IPS-18c (cell line): ENCODE data around the gene CCL7.
"Not testable (repeated sequence)": the region's sequence is repeated elsewhere in the genome, so short reads cannot be mapped to it uniquely, and the experiment has no call there.

ENCODE experiments used
- H3K4me3 ChIP-seq: 2 replicates; pipeline ENCODE4 v1.7.0; 2013; ENCODE audit warnings: low read depth, mild to moderate bottlenecking, low read length, moderate library complexity; ENCODE audit not compliant: insufficient read depth
- H3K9me3 ChIP-seq: one replicate; pipeline ENCODE4 v1.6.1; 2013; ENCODE audit warnings: mild to moderate bottlenecking, low read length, moderate library complexity; ENCODE audit not compliant: control insufficient read depth, insufficient read depth

The CCL7 gene

DNA sequence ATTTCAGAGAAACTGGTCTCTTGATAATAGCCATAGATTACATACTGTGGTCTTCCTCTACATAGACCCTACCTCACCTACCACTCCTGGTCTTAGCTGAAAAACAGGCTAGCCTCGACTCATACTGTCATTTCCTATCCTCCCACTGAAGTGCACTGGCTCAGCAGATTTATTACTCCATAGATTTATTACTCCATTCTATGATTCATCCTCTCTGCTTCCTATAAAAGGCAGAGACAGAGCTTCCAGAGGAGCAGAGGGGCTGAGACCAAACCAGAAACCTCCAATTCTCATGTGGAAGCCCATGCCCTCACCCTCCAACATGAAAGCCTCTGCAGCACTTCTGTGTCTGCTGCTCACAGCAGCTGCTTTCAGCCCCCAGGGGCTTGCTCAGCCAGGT is at the start of gene CCL7:
CCL7 (plus strand) TSS at position 253 of the 400 bp plus-strand sequence; CDS start at position 323, 70 bp downstream.
- no peak within 1 kb of the TSS for H3K4me3 ChIP-seq

DNA sequence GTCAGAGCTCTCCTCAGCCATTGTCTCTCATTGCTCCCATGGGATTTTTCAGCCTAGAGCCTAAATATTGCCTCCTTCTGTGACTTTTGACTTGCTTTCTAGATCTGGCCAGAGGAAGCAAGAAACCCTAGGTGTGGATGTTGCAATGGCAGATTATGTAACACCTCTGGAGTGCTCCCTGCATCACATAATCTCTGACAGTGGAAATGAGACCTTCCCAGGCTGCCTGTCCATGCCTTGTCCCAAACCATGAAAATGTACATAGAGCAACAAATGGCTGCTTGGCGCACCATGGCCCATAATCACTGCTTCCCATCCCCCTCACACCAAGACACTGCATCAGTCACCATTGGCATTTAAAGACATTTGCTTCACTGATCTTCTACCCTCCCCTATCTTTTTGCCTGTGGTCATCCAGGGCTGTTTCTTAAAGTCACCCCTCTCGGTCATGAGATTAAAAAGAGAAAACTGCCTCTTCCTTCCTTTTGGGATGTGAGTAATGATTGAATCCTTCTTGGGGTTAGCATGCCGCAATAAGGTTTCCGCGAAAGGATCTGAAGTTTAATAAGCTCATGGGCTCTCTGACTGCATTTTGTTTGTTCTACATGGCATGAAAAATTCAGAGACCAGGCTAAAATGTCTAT is 49.1 kb upstream of the CCL7 start:
- Histone ChIP-seq H3K4me3 (no peak overlapping the region), H3K9me3 (no peaks in the 10 kb centered on the region)

More for the DNA sequence above, at the start of gene CCL7:
- peaks cover 2% of the 10 kb centered on the region for H3K9me3 ChIP-seq

DNA sequence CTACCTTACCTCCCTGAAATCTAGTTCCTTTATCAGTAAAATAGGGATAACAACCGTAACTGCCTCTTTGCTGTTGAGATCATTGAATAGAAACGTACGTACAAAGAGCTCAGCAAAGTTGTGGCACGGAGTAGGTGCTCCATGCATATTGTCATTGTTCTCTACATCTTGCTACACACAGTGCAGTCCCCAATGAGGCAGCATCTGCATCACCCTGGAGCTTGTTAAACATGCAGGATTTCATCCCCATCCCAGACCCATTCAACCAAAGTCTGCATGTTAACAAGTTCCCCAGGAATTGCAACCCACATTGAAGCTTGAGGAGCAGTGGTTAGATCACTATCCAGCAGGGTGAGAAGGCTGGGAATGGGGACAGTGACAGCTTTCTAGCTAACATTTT is 48.6 kb upstream of the CCL7 start:
- H3K9me3 ChIP-seq = no peaks in the 10 kb centered on the region
- H3K4me3 ChIP-seq = no peak overlapping the region

DNA sequence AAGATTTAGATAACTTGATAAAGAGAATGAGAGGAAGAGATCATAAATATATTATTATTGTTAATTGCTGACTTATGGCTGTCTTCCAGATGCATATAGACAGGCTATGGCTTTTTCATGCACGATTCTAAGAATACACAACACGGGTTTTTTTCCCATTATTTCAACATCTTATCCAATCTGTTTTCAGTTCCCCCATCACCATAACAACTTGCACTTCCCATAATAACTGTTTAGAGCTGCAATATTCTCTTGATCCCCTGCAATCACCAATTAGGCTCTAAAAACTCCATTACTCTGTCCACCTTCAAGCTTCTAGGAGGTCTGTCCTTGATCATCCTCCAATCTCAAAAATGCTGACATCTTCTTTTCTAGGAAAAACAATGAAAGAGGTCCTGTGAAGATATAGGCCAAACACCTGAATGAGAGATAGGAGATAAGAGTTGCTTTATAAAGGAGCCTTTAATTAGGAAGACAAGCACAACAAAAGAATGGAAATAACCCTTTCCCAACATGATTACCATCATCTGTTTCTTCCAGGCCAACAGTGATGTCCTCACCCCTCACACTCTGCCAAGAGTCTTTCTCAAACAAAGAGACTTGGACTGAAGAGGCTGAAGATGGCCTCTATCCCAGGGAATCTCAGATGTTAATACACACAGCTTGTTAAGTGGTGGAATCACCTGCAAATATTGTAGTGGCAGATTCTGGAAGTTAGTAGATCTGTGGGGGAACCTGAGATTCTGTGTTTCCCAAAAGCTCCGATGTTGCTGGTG is 47.1 kb upstream of the CCL7 start:
- Histone ChIP-seq H3K9me3 (no peaks in the 10 kb centered on the region), H3K4me3 (no peak overlapping the region)

DNA sequence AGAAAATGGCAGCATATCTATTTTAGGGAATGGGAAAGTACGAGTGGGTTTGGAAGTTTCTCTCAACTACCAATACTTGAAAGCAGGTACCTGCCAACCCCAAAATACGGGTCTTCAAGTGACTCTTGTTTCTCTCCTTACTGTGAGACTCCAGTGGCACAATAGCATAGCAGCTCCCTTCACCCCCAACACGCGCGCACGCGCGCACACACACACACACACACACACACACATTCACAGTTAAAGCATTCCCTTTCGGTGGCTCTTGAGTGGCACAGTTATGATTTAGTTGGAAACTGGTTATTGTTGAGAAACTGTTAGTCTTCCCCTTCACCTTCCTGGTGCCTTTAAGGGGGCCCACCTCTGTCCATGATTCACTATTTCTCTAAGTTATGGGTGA is 45.0 kb upstream of the CCL7 start:
- H3K9me3 ChIP-seq = peaks cover 8% of the 10 kb centered on the region
- H3K4me3 ChIP-seq = no peak overlapping the region

DNA sequence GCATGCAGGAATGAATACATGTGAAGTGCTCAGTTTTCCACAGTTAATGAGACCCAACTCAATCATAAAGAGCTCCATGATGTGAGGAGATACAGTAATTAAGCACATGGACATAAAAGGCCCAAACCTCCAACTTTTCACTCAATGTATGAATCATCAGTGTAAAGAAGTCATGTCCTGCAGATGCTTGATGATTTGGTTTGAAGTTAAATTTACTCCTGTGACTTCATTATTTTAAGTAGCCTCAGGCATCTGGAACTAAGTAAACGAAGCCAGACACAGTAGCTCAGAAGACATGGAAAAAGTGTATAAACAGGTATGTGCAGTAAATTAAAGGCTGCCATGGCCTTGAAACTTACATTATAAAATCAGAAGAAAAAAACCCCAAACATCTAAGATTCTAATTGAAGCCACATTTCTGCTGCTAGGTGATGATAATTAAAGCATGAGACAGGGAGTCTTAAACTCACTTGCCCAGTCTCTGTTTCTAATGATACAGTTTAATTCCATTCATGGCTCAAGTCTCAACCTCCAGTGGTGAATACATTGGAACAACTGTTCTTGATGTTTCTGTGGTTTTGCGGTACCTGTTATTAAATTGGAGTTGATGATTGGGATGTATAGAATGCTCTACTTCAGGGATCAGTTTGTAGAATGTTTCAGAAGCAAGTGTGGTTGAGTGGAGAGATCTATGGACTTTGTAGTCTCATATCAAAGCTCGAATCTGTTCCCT is 43.8 kb upstream of the CCL7 start:
- no peak overlapping the region for H3K4me3 ChIP-seq
- peaks cover 8% of the 10 kb centered on the region for H3K9me3 ChIP-seq

DNA sequence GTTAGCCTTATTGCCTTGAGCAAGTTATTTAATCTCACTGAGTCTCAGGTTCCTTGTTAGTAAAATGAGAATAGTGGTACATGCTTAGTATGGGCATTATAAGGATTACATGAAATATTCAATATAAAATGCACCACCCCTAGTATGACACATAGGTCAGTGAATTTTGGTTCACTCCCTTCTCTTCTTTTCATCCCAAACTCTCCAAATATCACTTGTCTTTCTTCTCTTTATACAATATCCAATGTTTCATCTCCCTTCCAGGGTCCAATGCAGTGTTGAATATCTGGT is 43.3 kb upstream of the CCL7 start:
- peaks cover 8% of the 10 kb centered on the region for H3K9me3 ChIP-seq
- no peak overlapping the region for H3K4me3 ChIP-seq

DNA sequence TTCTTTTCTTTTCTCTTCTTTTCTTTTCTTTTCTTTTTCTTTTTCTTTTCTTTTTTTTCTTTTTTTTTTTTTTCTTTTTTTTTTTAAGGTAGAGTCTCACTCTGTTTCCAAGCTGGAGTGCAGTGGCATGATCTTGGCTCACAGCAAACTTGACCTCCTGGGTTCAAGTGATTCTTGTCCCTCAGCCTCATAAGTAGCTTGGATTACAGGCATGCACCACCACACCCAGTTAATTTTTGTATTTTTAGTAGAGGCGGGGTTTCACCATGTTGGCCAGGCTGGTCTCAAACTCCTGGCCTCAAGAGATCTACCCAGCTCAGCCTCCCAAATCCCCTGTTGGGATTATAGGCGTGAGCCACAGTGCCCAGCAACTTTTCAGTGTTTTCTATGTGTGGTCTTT is 42.7 kb upstream of the CCL7 start:
- H3K4me3 ChIP-seq, H3K9me3 ChIP-seq: not testable (repeated sequence)

DNA sequence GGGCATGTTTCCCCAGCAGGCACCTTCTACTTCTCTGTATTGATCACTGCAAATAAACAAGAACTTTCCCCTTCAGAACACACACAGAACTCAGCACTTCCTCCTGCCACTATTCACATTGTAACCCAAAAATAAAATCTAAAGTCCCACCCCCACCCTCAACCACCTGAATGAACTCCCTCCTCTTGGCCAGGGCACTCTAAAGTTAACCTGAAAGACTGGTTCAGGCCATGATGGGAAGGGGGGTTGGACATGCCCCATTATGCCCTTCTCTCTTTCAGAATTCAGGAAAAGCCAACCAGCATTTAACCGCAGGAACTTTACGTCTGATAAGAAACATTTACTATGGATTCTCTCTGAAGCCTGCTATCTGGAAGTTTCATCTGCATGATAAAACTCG is 42.3 kb upstream of the CCL7 start:
- H3K9me3 ChIP-seq = peaks cover 8% of the 10 kb centered on the region
- H3K4me3 ChIP-seq = no peak overlapping the region

DNA sequence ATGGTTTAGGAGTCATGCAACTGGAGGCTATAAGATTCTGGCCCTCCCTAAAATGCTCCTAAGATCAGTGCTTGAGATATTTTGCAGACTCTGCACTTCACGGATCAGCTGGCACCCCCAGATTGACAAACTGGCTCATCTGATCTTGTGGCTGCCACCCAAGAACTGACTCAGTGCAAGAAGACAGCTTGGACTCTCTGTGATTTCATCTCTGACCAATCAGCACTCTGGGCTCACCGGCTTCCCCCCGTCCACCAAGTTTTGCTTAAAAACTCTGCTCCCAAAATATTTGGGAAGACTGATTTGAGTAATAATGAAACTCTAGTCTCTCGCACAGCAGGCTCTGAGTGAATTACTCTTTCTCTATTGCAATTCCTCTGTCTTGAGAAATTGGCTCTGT is 41.2 kb upstream of the CCL7 start:
- H3K4me3 ChIP-seq = no peak overlapping the region
- H3K9me3 ChIP-seq = peaks cover 8% of the 10 kb centered on the region

DNA sequence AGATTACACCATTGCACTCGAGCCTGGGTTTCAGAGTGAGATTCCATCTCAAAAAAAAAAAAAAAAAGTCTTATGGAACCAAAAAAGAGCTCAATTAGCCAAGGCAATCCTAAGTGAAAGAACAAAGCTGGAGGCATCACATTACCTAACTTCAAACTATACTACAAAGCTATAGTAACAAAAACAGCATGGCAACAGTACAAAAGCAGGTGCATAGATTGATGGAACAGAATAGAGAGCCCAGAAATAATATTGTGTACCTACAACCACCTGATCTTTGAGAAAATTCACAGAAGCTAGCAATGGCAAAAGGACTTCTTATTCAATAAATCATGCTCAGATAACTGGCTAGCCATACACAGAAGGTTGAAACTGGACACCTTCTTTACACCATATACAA is 39.7 kb upstream of the CCL7 start:
- no peak overlapping the region for H3K4me3 ChIP-seq
- H3K9me3 ChIP-seq = peaks cover 8% of the 10 kb centered on the region

DNA sequence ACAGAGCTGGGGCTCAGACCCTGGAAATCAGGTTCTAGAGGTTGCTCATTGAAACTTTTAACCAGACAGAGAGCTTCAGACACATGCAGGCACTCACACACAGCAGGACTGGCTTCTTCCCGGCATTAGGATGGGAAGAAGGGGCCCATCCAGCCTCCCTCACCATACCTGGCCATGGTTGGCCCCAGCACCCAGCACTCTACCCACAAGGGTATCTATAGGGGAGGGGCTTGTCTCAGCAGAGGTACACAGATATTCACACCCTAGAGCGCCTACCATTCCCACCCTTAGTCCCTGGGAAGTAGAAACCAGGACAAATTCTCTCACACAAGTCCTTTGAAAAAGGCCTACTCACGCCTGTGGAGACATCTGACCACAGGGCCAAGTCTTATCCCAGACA is 35.4 kb upstream of the CCL7 start:
- no peaks in the 10 kb centered on the region for H3K9me3 ChIP-seq

DNA sequence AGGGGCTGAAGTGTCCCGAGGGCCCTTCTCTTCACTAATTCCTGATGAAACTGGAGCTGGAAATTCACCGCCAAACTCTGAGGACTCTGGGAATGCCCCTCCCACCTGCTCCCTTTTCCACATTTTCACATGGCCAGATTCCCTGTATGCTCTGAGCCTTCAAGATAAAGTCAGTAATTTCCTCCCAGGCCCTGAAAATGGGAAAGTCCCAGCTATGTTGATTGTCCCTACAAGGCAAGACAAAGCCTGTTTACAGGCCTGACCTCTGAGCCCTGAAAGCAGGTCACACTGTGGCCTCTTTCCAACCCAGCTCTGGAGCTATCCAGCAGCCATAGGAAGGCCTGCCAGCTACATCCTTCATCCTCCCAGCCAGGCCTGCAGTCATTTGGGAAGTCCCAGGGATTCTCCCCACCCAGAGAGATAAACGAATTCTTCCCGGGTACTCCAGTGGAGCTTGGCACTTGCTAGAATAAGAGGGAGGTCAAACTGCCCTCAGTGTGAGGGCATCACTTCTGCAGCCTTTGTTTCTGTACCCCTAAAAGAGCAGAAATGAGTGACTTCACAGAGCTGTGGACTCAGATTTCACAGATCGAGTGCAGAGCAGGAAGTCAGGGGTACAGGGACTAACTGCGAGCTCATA is 34.5 kb upstream of the CCL7 start:
- no peaks in the 10 kb centered on the region for H3K9me3 ChIP-seq

More for the DNA sequence above, 35.4 kb upstream of the CCL7 start:
- no peak overlapping the region for H3K4me3 ChIP-seq

DNA sequence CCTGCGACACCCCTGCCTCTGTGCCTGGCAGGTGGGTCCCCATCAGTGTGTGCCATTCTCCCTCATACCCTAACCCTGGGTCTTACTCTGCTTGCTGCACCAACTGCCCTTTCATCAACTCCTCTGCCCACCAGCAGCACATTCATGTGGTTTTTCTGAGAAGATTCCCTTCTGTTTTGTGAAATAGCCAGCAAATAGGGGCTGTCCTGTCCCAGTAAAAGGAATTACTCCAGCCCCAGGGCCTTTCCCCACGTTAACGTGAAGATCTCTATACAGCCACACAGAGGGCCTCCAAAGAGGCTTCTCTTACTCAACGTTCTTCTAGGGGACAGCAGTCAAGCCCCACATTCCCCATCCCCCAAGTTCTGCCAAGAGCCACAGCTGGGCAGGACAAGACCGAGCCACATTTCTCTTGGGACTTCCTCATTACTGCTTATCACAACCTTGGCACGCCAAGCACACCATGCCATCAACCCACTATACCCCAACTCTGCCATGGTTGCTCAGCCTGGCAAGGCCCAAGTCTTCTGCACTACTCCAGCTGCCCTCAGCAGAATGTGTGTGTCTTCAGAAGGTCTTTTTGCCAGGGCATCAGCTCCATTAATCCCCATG is 33.6 kb upstream of the CCL7 start:
- H3K9me3 ChIP-seq = no peaks in the 10 kb centered on the region
- H3K4me3 ChIP-seq = no peak overlapping the region

More for the DNA sequence above, 34.5 kb upstream of the CCL7 start:
- H3K4me3 ChIP-seq = no peak overlapping the region

DNA sequence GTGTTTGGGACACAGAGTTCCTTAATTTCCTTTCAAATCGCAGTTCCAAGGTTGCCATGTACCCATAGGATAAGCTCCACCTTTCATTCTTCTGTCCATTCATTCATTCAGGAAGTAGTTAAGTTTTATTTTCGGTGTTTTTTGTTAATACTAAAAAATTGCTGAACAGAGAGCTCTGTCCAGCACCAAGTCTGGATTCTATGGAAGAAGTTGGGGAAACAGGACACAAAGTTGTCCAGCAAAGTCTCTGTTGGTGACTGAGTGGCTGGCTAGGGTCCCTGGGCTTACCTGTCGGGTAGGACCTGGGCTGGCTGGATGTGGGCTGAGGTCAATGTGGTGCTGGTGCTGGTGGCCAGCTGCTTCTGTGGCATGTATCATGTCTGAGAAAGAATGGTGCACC is 32.6 kb upstream of the CCL7 start:
- H3K9me3 ChIP-seq = no peaks in the 10 kb centered on the region

DNA sequence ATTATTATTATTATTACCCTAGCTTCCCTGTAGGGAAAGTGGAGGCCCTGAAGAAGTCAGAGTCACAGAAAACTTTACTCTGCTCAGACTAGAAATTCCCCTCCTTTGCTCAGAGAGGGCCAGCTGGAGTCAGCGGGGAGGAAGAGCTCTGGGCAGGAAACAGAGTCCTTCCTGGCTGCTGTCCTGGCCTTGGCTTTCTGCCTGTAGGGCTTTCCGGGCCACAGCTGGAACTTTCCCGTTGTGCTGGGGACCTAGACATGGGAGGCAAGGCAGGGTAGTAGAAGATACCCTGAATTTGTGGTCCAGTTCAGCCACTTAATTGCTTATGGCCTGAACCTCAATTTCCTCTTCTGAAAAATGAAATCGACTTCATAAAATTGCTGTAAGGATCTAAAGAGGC is 29.0 kb upstream of the CCL7 start:
- Histone ChIP-seq H3K9me3 (no peaks in the 10 kb centered on the region), H3K4me3 (no peak overlapping the region)

More for the DNA sequence above, 32.6 kb upstream of the CCL7 start:
- no peak overlapping the region for H3K4me3 ChIP-seq

DNA sequence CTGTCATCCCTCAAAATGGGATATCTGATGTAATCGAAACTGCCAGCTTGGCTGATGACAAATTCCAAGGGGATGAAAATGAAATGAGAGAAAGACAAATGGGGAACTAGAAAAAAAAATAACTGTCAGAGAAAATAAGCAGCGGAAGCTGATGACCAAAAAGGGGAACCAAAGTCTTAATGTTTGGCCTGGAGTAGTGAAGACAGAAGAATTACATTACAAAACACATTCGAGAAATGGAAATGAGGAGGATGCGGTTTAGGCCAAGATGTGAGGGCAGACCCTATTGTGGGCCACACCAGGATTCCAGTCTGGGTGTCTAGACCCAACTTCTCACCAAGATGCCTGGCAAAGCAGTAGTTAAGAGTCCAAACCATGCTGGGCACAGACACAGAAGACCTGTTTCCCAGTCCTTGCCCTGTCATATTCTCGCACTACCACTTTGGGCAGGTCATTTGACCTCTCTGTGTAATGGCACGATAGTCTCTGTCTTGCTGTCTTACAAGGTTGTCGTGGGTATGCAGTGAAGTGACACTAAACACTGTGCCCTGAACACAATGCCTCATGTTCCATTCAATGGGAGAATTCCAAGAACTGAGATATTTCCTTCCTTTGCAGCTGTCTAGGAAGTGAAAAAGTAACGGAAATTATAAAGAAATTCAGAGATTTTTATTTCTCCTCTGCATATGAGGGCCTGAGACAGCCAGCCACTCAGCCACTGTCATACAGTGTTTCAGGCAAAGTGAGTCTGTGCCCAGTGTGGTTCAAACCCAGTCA is 27.2 kb upstream of the CCL7 start:
- Histone ChIP-seq H3K4me3 (no peak overlapping the region), H3K9me3 (no peaks in the 10 kb centered on the region)
